GM19372 (cell line): Measurements from ENCODE around the gene MYH14.
A peak's percentile ranks its signal among the peaks of the same experiment; 100 is the strongest.

Experiments
- ATAC-seq: cut with Tn5 transposase; IDR thresholded peaks from one replicate; pipeline ENCODE4 v1.9.1; 2021; ENCODE audit warnings: mild to moderate bottlenecking, low read depth, moderate library complexity; ENCODE audit not compliant: unreplicated experiment

Gene MYH14

DNA sequence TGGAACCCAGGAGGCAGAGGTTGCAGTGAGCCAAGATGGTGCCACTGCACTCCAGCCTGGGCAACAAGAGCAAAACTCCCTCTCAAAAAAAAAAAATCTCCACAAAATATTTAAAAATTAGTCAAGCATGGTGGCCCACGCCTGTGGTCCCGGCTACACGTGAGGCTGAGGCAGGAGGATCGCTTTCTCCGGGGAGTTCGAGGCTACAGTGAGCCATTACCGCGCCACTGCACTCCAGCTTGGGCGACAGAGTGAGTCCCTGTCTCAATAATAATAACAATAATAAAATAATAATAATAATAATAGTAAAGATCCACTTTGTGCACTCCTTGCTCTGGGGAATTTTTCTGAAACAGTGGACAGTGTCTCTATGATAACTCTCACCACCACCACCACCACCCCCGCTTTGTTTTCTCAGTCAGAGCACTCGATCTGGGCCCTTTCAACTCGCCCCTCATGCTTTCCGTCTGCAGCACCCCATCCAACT, 153.3 kb downstream of the MYH14 start:
- ATAC-seq = no peak

GRCh38 chr19:50357178-50358100, 154.0 kb downstream of the MYH14 start:
- peak; percentile 61 for ATAC-seq

- no peak for ATAC-seq
Measured at GRCh38 chr19:50358483-50359327, 155.3 kb downstream of the MYH14 start.

DNA sequence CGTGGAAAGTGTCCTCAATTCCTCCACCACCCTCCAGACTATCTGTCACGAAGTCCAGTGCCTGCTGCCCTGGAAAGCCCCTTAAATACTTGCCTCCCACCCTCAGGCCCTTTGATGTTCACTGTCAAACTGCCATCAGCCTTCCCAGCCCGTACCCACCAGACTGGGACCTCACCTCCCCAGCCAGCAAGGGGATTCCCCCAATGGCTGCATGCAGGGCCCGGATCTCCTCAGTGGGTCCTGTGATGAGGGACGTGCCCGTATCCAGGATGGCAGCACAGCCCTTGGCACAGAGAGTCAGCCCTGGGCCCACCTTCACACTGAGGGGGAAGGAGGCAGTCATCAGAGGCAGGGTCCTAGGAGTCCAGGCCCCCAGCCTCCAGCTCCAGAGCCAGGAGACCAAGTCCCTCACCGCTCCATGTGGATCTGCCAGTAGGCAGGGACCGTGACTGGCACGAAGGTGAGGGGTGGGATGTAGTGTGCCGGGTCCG, 156.0 kb downstream of the MYH14 start:
- ATAC-seq = no peak
